Skeletal muscle tissue (tissue), 4 donors: Measurements from ENCODE around the gene FAM53C. TPM values are rescaled to one million over a fixed set of nuclear protein-coding genes. Genes with fewer than 3 reads are reported as not detected.

Experiments used
- H3K27ac ChIP-seq: one replicate; pipeline ENCODE4 v1.7.0; 2013; ENCODE audit warnings: mild to moderate bottlenecking, low read depth, low read length, inconsistent platforms
- H3K27me3 ChIP-seq, 3 donors: one replicate each; pipeline ENCODE4 v1.7.0; 2013; ENCODE audit warnings: low read length in 3 of 3; ENCODE audit not compliant: control insufficient read depth in 3 of 3, insufficient read depth in 3 of 3
- H3K36me3 ChIP-seq, 3 donors: one replicate each; pipeline ENCODE4 v1.7.0; 2013; ENCODE audit warnings: low read length in 3 of 3; ENCODE audit not compliant: control insufficient read depth in 3 of 3, insufficient read depth in 3 of 3
- H3K4me1 ChIP-seq, 3 donors: one replicate each; pipeline ENCODE4 v1.7.0; 2013; ENCODE audit warnings: low read length in 3 of 3, mild to moderate bottlenecking in 3 of 3; ENCODE audit not compliant: control insufficient read depth in 3 of 3, insufficient read depth in 3 of 3
- H3K4me3 ChIP-seq, 3 donors: one replicate each; pipeline ENCODE4 v1.7.0; 2013; ENCODE audit warnings: low read length in 3 of 3
- H3K9ac ChIP-seq, 3 donors: one replicate each; pipeline ENCODE4 v1.7.0; 2013; ENCODE audit warnings: low read length in 3 of 3, mild to moderate bottlenecking in 3 of 3, moderate library complexity in 2 of 3, low read depth in 1 of 3
- H3K9me3 ChIP-seq, 3 donors: one replicate each; pipeline ENCODE4 v1.7.0; 2013; ENCODE audit warnings: low read length in 3 of 3; ENCODE audit not compliant: control insufficient read depth in 3 of 3
- total RNA-seq: library from RNA; depleted of rRNA; stranded (reverse); fragments of >200 nt; gene quantifications from one replicate; pipeline ENCODE4 v1.2.3, GENCODE V29; 2014
- donor health status: Osteomylitis.

The FAM53C gene
- total RNA-seq, 1 donor from 2014 or later = 17.2 TPM

DNA sequence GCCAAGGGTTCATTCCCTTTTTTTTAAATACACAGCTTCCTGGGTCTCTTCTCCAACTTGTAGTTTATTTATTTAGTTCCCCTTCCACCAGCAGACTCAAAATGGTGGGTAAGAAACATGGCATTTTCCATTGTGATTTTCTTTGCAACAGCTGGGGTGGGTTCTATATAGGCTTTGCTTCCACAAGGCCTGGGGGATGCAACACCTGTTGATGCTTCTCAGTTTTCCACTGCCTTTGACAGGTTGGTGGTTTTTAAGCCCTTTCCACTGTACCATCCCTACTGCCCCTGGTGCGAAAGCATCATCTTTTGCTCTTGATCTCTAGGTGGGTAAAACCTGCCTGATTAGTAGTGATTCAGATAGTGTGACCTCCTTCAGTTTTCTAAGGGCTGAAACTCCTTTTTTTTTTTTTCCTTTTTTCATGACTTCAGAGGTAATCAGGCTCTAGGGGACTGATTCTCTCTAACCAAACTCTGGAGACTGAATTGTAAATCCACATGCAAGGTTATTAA, 22.9 kb downstream of the FAM53C start:
- Histone ChIP-seq H3K36me3 (no peaks in the 10 kb centered on the region), H3K27ac (no peak overlapping the region), H3K4me3 (no peak overlapping the region), H3K4me1 (peaks cover 6 to 11% (median 10%) of the 10 kb centered on the region in 3 donors), H3K27me3 (no peaks in the 10 kb centered on the region), H3K9ac (no peak overlapping the region), H3K9me3 (no peaks in the 10 kb centered on the region)

DNA sequence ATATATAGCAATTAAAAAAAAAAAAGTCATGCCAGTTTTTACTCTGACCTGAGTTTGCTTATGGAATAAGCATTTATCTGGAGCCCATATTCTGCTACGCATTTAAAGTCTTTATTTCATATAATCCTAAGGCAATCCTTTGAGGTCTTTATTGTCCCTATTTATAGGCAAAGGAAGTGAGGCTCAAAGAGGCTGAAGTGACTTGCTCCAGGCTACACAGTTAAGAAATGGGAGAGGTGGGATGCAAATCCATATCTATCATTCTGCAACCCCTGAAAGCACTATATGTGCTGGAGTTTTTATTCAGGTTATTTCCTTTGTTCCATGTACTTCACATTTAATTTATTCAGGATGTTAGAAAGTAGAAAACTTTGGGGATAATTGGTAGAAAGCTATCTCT, 26.5 kb downstream of the FAM53C start:
- no peaks in the 10 kb centered on the region for H3K9me3 ChIP-seq
- no peak overlapping the region for H3K27ac ChIP-seq
- H3K9ac ChIP-seq = no peak overlapping the region
- no peaks in the 10 kb centered on the region for H3K36me3 ChIP-seq
- H3K4me1 ChIP-seq = peaks cover 19 to 23% (median 23%) of the 10 kb centered on the region in 3 donors
- no peaks in the 10 kb centered on the region for H3K27me3 ChIP-seq
- H3K4me3 ChIP-seq = no peak overlapping the region

DNA sequence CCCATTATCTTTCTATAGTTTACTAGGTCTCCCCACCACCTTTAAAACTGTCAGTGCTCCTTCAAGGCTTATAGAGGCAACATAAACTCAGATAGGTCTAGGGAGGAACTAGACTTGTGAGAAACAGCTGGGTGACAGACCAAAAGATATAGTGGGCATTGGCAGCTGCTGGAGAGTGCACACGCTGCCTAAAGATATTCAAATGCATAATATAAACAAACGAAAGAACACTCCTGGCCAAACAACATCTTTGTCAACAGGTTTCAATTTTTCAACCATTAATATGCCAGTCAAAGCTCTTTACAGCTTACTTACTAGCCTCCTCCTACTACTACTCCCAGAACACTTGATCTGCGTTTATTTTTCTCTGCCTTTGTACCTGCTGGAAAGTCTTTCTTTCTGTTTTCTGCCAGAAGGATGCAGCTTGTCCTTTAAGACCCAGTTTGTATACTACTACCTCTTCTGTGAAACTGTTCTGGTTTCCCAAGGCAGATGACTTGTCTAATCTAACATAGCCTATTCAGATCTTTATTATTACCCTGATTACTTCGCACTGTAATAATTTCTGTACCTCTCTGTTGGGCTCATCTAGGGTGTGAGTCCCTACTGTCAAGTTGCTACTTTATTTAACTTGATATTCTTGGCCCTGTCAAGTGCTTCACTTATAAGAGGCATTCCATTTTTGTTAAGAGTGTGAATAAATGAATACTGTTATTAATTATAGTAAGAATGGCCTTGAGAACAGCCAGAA, 28.7 kb downstream of the FAM53C start:
- Histone ChIP-seq H3K9ac (peak overlapping the region in 1 of 3 donors; percentile 3), H3K4me3 (no peak overlapping the region), H3K4me1 (peaks cover 23 to 32% (median 23%) of the 10 kb centered on the region in 3 donors), H3K9me3 (no peaks in the 10 kb centered on the region), H3K27me3 (no peaks in the 10 kb centered on the region), H3K36me3 (no peaks in the 10 kb centered on the region), H3K27ac (no peak overlapping the region)

DNA sequence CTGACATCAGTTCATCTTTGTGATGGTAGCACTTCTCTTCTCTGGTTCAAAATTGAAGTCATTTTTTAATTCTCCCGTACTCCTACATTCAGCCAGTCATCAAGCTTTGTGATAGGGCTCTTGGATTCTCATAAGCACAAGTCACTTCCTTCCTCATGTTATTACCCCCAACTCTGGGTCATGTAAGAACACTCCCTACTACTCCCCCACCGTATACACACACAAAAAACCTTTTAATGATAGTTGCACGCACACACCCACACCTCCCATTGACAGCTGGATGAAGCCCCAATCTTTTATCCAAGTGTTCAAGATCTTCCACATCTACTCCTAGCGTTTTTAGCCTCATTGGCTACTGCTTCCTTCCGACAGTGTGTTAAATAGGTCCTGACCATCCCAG, 31.2 kb downstream of the FAM53C start:
- H3K4me3 ChIP-seq = no peak overlapping the region
- H3K4me1 ChIP-seq = peaks cover 23 to 32% (median 29%) of the 10 kb centered on the region in 3 donors
- H3K27ac ChIP-seq = no peak overlapping the region
- H3K9ac ChIP-seq = peak overlapping the region in 1 of 3 donors; percentile 36
- no peaks in the 10 kb centered on the region for H3K9me3 ChIP-seq
- peaks cover 0 to 4% (median 0%) of the 10 kb centered on the region in 3 donors for H3K36me3 ChIP-seq
- H3K27me3 ChIP-seq = no peaks in the 10 kb centered on the region

DNA sequence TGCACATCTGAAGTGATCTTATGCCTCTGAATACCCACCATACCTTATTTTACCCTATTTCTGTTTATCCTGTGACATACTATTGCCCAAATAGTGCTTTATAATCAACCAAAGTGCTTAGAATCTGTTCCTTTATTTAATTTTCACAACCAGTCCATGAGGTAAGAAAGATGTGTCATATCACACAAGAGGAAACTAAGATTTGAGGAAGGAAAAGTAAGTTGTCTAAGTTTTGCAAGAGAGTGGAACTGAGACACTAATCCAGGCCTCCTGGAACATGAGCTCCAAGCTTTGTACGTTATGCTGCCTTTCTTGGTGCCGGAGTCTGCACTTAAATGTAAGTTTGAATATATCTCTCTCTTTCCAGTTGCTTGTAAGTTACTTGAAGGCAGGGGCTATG, 31.6 kb downstream of the FAM53C start:
- peak overlapping the region in 1 of 3 donors; percentile 27 for H3K4me3 ChIP-seq
- no peak overlapping the region for H3K27ac ChIP-seq
- peaks cover 23 to 32% (median 29%) of the 10 kb centered on the region in 3 donors for H3K4me1 ChIP-seq
- no peaks in the 10 kb centered on the region for H3K27me3 ChIP-seq
- peaks cover 0 to 4% (median under 1%) of the 10 kb centered on the region in 3 donors for H3K36me3 ChIP-seq
- peak overlapping the region in 1 of 3 donors; percentile 36 for H3K9ac ChIP-seq
- no peaks in the 10 kb centered on the region for H3K9me3 ChIP-seq

DNA sequence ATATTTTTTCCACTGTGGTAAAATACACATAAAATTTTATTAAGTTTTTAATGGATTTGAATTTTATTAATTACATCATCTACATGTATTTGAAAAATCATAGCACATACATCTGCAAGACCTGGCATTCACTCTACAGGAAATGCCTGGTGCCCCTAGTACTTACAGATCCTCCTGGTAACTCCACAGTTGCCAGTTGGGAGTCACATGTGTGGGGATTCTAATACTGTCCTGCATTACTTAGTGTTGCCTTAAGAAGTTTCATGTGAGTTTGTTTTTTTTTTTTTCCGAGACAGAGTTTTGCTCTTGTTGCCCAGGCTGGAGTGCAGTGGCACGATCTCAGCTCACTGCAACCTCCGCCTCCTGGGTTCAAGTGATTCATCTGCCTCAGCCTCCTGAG, 32.5 kb downstream of the FAM53C start:
- Histone ChIP-seq H3K4me1 (peaks cover 23 to 32% (median 29%) of the 10 kb centered on the region in 3 donors), H3K27me3 (no peaks in the 10 kb centered on the region), H3K27ac (no peak overlapping the region), H3K9me3 (no peaks in the 10 kb centered on the region), H3K9ac (no peak overlapping the region), H3K4me3 (no peak overlapping the region), H3K36me3 (peaks cover 0 to 4% (median 4%) of the 10 kb centered on the region in 3 donors)

DNA sequence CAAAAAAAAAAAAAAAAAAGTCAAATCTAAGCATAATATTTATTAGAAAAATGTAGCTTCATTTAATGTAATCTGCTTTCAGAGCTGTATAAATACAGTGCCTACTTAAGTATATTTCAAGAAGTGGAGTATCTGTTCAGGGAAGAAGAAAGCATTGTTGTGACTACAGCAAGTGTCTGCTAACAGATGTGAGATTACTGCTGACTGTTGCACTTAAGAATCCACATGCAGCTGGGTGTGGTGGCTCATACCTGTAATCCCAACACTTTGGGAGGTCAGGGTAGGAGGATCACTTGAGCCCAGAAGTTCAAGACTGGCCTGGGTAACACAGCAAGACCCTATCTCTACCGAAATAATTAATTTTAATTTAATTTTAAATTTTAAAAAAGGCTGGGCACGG, 33.4 kb downstream of the FAM53C start:
- peaks cover 22 to 29% (median 27%) of the 10 kb centered on the region in 3 donors for H3K4me1 ChIP-seq
- H3K27ac ChIP-seq = no peak overlapping the region
- H3K4me3 ChIP-seq = no peak overlapping the region

DNA sequence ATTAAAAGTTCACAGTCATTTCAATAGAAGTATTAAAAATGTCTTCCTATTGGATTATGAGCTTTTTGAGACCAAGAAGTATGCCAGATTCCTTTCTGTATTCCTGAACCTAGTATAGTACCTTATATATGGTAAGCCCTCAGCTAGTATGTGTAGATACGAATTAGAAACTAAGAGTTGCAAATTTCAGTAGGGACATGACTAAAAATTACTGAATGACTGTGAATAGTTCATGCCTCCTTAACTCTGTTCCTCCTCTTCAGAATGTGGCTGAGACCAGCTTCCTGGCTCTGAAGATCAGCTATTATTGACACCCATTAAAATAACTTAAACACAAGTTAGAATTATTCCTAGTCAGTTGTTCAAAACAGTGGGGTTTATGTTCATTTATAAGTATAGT, 34.2 kb downstream of the FAM53C start:
- peaks cover 15 to 22% (median 20%) of the 10 kb centered on the region in 3 donors for H3K4me1 ChIP-seq
- H3K9me3 ChIP-seq = no peaks in the 10 kb centered on the region
- H3K4me3 ChIP-seq = no peak overlapping the region
- H3K27me3 ChIP-seq = no peaks in the 10 kb centered on the region
- H3K9ac ChIP-seq = no peak overlapping the region
- H3K27ac ChIP-seq = no peak overlapping the region
- peaks cover 5 to 12% (median 9%) of the 10 kb centered on the region in 3 donors for H3K36me3 ChIP-seq

More for the DNA sequence above, 33.4 kb downstream of the FAM53C start:
- no peaks in the 10 kb centered on the region for H3K9me3 ChIP-seq
- H3K9ac ChIP-seq = no peak overlapping the region
- peaks cover 4 to 9% (median 4%) of the 10 kb centered on the region in 3 donors for H3K36me3 ChIP-seq
- H3K27me3 ChIP-seq = no peaks in the 10 kb centered on the region

DNA sequence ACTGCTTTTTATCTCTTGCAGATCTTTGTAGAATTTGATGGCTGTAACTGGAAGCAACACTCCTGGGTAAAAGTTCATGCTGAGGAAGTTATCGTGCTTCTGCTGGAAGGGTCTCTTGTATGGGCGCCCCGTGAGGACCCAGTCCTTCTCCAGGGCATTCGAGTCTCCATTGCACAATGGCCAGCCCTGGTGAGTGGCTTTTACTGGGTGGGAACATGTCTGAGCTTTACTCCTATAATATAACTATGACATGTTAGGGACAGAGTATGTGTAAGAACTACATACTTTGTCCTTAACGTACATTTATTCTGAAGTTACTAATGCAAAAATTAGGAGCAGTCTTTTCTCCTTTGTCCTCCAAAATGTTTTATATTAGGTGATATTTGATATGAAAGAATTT, 34.6 kb downstream of the FAM53C start:
- Histone ChIP-seq H3K36me3 (peaks cover 10 to 16% (median 14%) of the 10 kb centered on the region in 3 donors), H3K4me1 (peaks cover 15 to 22% (median 20%) of the 10 kb centered on the region in 3 donors), H3K9me3 (no peaks in the 10 kb centered on the region), H3K27me3 (no peaks in the 10 kb centered on the region), H3K9ac (no peak overlapping the region), H3K4me3 (no peak overlapping the region), H3K27ac (no peak overlapping the region)

DNA sequence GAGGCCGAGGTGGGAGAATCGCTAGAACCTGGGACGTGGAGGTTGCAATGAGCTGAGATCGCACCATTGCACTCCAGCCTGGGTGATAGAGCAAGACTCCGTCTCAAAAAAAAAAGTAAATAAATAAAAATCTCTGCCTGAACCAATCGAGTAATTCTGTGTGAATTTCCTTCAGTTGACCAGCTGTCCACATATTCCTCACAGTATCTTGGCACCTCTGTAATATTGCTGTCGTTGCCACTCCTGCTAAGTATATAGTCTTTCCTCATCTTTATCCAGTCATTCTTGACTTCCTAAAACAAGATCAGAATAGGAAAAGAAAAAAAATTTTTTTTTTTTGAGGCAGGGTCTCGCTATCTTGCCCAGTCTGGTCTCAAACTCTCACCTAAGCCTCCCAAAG, 44.3 kb downstream of the FAM53C start:
- Histone ChIP-seq H3K9ac (no peak overlapping the region), H3K36me3 (peaks cover 16 to 45% (median 42%) of the 10 kb centered on the region in 3 donors), H3K27ac (no peak overlapping the region), H3K27me3 (no peaks in the 10 kb centered on the region), H3K4me1 (peaks cover 3 to 6% (median 6%) of the 10 kb centered on the region in 3 donors), H3K9me3 (no peaks in the 10 kb centered on the region), H3K4me3 (no peak overlapping the region)
